ENCODE measurements around the gene CDC14A.
A peak's percentile ranks its signal among the peaks of the same experiment; 100 is the strongest.
"Not testable (repeated sequence)": the region's sequence is repeated elsewhere in the genome, so short reads cannot be mapped to it uniquely, and the experiment has no call there.

CDC14A gene

GRCh38 chr1:100364697-100365096 is 12.4 kb downstream of the CDC14A start:
- DNase-seq = no peak

- no peak for DNase-seq
These were observed 13.9 kb downstream of the CDC14A start for GRCh38 chr1:100366209-100366525.

GRCh38 chr1:100369339-100369738 is 17.0 kb downstream of the CDC14A start:
- DNase-seq = not testable (repeated sequence)

DNA sequence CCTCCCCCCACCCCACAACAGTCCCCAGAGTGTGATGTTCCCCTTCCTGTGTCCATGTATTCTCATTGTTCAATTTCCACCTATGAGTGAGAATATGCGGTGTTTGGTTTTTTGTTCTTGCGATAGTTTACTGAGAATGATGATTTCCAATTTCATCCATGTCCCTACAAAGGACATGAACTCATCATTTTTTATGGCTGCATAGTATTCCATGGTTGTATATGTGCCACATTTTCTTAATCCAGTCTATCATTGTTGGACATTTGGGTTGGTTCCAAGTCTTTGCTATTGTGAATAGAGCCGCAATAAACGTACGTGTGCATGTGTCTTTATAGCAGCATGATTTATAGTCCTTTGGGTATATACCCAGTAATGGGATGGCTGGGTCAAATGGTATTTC is 21.6 kb downstream of the CDC14A start:
- DNase-seq = not testable (repeated sequence)

- DNase-seq = not testable (repeated sequence)
These were observed 24.6 kb downstream of the CDC14A start for GRCh38 chr1:100376890-100377289.

GRCh38 chr1:100377590-100378361 is 25.5 kb downstream of the CDC14A start:
- no peak for DNase-seq

- no peak for DNase-seq
These were observed 26.6 kb downstream of the CDC14A start for GRCh38 chr1:100378956-100379355.

DNA sequence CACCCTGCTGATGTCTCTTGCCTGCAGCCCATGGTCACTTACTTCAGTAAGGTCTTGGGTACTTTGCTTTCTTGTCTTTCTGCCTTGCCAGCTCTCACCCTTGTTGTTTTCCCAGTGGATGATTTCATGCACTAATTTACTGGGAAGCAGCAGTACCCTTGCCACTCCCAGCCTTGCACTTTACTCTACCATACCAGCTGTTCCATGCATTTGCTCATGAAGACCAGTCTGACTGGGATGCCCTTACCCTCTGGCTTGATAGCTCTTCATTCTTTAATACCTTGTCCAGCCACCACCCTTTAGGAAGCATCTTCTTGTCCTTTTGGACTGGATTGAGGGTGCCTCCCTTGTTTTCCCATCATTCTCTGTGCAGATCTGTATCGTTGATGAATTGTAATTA is 28.3 kb downstream of the CDC14A start:
- no peak for DNase-seq

DNA sequence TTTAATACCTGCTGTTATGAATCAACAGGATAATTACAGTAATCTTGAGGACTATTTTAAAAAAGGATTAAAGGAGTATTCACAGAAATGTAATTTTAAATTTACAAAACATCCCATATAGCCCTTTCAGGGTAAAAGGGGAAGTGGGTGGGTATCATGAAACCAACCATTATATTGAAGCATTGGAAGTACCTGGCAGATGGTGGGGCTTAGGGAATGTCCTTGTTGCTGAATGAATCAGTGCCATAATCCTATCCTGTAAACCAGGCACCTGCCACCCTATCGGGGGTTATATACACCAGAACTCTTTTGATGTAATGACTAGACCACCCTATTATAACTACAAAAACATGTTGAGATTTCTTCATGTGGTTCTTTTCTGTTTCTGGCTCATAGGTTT is 30.4 kb downstream of the CDC14A start:
- DNase-seq = no peak

GRCh38 chr1:100383743-100384405 is 31.6 kb downstream of the CDC14A start:
- no peak for DNase-seq

DNA sequence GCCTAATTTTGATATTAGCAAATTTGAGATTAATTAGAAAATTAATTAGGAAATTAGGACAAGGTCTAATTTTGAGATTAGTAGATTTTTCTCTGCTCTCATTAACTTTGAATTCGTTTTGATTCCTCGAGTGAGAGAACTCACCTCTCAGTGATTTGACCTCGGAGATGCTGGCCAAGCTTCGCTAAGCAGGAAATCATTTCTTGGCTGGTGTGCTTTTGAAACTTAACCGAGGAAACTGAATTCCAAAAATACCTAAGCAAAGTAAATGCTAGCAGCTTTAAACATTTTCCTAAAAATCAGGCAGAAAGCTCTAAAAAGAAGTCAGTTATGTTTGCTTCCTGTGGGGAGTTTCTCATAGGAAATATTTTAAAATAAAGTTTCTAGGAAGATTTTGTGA is 34.9 kb downstream of the CDC14A start:
- no peak for DNase-seq

DNA sequence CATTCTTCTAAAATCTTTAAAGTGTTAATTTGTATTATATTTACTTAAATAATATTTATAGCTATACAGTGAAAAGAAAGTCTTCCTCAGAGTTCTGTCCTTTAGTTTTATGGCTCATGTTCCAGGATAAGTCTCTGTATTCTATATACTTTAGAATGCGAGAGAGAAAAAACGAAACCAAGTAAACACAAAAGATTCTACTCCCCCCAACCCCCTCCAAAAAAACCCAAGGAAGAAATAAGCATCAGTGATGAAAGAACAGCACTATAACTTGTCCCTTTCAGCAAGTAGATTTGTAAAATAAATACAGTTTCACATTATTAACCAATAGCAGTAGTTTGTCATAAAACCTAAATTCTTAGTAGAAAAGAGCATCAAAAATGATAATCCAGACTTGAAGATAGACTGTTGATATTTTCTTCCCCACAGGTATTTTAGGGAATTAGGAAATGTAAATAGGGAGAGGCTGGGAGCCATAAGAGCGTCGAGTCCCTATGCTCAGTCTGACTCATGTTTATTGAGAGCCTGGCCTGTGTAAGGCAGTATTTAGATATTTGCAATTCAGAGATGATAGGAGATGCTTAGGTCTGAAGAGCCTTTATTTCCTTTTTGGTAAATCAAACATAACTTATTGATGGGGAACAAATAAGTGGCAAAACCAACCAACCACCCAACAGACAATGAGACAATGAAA is 35.5 kb downstream of the CDC14A start:
- DNase-seq = no peak

GRCh38 chr1:100390531-100390930 is 38.2 kb downstream of the CDC14A start:
- DNase-seq = no peak

GRCh38 chr1:100391675-100392074 is 39.4 kb downstream of the CDC14A start:
- DNase-seq = peak; percentile 66

GRCh38 chr1:100392756-100393155 is 40.5 kb downstream of the CDC14A start:
- no peak for DNase-seq

- no peak for DNase-seq
These were observed 42.0 kb downstream of the CDC14A start for GRCh38 chr1:100394285-100394684.

- DNase-seq = no peak
These were observed 43.6 kb downstream of the CDC14A start for GRCh38 chr1:100395913-100396312.

- DNase-seq = no peak
These were observed 44.3 kb downstream of the CDC14A start for GRCh38 chr1:100396651-100397050.

- DNase-seq = no peak
These were observed 45.4 kb downstream of the CDC14A start for GRCh38 chr1:100397681-100398080.

- no peak for DNase-seq
These were observed 46.3 kb downstream of the CDC14A start for GRCh38 chr1:100398648-100399047.

DNA sequence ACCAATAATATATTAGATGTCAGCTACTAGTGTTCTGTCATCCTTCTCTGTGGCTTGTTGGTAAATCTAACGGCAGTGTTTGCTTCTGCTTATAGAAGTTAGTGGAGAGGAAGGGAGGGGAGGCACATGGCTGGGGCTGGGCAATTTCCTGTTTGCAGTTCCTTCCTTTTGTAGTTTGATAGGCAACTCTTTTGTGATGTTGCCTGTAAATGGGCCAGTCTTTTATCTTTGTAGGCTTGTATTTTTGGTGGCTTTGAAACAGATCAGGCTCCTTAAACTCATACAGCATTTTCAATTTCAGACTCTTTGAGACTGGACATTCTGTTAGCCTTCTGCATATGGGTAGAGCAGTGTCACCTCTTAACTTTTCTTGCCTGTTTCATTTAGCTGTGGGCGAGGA is 48.1 kb downstream of the CDC14A start:
- peak; percentile 83 for DNase-seq

DNA sequence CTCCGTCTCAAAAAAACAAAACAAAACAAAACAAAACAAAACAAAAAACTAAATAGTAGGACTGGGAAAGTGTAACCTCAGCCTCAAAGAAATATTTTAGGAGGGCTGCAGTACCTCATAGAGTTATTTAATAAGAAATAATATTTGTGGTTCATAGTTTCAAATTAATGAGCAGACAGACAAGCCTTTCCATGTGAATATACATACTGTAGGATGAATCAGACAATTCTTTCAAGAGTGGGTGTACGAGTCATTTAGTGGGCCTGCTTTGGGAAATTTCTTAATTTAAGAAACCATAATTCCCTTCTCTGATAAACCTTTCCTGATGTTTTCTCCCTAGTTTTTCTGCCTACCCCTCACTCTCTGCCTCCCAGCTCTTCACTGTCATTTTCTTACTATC is 52.5 kb downstream of the CDC14A start:
- no peak for DNase-seq

DNA sequence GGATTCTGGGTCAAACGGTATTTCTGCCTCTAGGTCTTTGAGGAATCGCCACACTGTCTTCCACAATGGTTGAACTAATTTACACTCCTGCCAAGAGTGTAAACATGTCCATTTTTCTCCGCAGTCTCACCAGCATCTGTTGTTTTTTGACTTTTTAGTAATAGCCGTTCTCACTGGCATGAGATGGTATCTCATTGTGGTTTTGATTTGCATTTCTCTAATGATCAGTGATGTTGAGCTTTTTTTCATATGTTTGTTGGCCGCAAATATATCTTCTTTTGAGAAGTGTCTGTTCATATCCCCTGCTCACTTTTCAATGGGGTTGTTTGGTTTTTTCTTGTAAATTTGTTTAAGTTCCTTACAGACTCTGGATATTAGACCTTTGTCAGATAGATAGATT is 53.6 kb downstream of the CDC14A start:
- DNase-seq = not testable (repeated sequence)

GRCh38 chr1:100407390-100407789 is 55.1 kb downstream of the CDC14A start:
- DNase-seq = not testable (repeated sequence)
